ENCODE results near the gene LMX1A. TPM values are rescaled to one million over a fixed set of nuclear protein-coding genes. Genes with fewer than 3 reads are reported as not detected.

LMX1A gene
- total and polyA plus RNA-seq, 2 of the 13 experiments (the other 11 are each of a cell fraction or from before 2014, with no cell fraction given), result 0.07 TPM; not detected in 1

DNA sequence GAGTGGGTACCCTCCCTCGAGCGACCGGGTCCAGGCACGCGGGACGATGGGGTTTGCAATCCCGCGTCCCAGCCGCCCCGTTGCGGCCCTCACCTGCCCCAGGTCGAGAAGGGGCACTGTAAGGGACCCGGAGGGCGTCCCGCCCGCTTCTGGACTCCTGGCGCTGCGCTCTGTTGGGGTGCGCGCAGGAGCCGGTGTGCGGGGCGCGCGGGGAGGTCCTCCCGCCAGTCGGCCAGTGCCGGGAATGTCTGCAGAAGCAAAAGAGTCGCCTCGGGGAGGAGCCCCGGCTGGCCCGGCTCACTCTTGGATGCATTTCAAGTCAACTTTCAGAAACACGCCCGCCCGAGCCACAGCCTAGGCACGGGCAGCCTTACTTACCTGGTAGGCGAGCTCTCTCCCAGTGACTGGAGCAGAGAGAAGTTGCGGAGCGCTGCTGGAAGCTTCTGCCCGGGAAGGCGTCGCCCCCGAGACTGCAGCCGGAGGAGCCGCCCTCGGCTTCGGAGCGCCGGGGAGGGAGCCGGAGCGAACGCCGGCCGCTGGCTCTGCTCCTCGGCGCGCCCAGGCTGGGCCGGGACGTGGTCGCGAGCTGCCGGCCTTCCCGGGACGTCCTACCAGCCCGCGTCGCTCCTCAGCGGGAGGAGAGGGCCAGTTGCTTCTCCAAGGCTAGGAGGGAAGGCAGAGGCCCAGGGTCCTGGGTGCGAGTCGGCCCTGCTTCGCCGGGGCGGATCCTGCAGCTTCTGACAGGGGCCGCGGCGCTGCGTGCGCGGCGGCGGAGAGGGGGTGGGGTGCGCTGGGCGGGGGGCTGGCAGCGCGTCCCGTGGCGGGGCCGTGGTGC is at the start of gene LMX1A (continued):
- TF ChIP-seq ZNF484 (CRISPR knock-in tag; IDR thresholded peaks at IDR 0.05; ENCODE audit: borderline replicate concordance, low read depth), result no peak
- TF ChIP-seq, protein P1, sequence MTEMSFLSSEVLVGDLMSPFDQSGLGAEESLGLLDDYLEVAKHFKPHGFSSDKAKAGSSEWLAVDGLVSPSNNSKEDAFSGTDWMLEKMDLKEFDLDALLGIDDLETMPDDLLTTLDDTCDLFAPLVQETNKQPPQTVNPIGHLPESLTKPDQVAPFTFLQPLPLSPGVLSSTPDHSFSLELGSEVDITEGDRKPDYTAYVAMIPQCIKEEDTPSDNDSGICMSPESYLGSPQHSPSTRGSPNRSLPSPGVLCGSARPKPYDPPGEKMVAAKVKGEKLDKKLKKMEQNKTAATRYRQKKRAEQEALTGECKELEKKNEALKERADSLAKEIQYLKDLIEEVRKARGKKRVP (CRISPR knock-in tag; IDR thresholded peaks at IDR 0.05), result no peak
- TF ChIP-seq ZNF660 (CRISPR knock-in tag; IDR thresholded peaks at IDR 0.05; ENCODE audit: borderline replicate concordance, low read depth), result no peak

DNA sequence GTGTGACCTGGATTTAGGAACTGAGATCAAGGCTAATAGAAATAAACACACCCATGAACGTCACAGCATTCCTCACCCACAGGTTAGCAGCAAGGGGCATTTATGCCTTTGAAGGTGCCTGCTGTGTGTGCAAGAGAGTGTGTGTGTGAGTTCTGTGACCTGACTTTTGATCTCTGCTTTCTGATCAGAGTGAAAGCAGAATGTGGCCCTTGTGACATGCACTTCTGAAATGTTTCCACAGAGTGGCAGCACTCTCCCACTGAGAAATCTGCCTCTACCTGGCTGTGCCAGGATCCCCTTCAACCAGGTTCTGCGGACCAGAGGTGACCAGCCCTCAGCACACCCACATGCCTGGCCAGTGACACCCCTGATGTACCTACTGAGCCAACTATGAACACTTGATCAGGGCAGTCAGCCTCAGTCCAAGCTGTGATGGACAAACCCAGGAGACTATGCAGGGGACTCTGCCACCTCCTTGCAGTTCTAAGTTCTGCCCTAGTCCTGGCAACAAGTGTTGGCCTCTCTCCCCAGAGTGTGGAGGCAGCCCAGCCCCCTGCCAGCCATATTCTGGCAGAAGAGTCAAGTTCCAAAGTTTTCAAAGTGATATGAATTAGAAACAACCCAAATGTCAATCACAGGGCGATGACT is 47.4 kb upstream of the LMX1A start:
- H3K79me2 ChIP-seq (ENCODE audit: insufficient read depth, low read length), result no peaks in the 10 kb centered on the region
- WGBS (ENCODE audit: low lambda C conversion rate), result 50% methylated on average over 2 of the region's 3 CpGs
- no peak overlapping the region for H3K27ac ChIP-seq (ENCODE audit: extremely low read length, insufficient read depth, low read length)
- ChIA-PET CTCF (ENCODE audit: low intra/inter-chr PET ratio, low total read pairs) (interaction anchor here (2.0 kb wide), 1 partner anchor 188 kb away, joined by 32 read pairs; no protein-coding TSS in a partner anchor), POLR2A (no interaction called here)
- no peaks in the 10 kb centered on the region for H4K20me1 ChIP-seq (ENCODE audit: insufficient read depth, low read length)
- H3K9ac ChIP-seq (ENCODE audit: insufficient read depth, low read depth, low read length), result no peak overlapping the region
- in situ Hi-C loops (cut with HindIII; ENCODE audit: extremely low pct_ligation_motif_present, low pct_unique_long_range_greater_than_20kb), result loop anchor here (5.0 to 25.0 kb wide), 2 partner anchors 188 to 508 kb away; no protein-coding TSS in a partner anchor
- peak overlapping the region; percentile 38 for H3K4me2 ChIP-seq (ENCODE audit: low read depth, low read length)
- ATAC-seq (peak; percentile 91), FAIRE-seq (peak; percentile 83), DNase-seq (ENCODE audit: low spot score) (peak; percentile 58)
- intact Hi-C loops (cut with micrococcal nuclease; ENCODE audit: unreplicated experiment), result loop anchor here (1.0 kb wide), 2 partner anchors 11 to 189 kb away; no protein-coding TSS in a partner anchor
- BruUV-seq (replicated peaks), result no TSS peak
- no peak overlapping the region for H3K4me3 ChIP-seq (replicated peaks in 1 of 3; ENCODE audit: insufficient read depth in 1 of 3, low read depth in 2 of 3, low read length in 3 of 3)
- no peaks in the 10 kb centered on the region for H3K27me3 ChIP-seq (ENCODE audit: control insufficient read depth in 1 of 2, insufficient read depth in 2 of 2, low read length in 2 of 2)
- no peaks in the 10 kb centered on the region for H3K9me3 ChIP-seq (ENCODE audit: low read length)
- H3K36me3 ChIP-seq (replicated peaks in 1 of 2; ENCODE audit: control insufficient read depth in 1 of 2, insufficient read depth in 2 of 2, low read length in 2 of 2), result no peaks in the 10 kb centered on the region
- H3K4me1 ChIP-seq (ENCODE audit: insufficient read depth, low read length), result peaks cover 10% of the 10 kb centered on the region; the same call in 1 of the 2 replicates
- H2AFZ ChIP-seq (ENCODE audit: low read length), result no peak overlapping the region
- TF ChIP-seq SKI (IDR thresholded peaks at IDR 0.05; ENCODE audit: partially characterized antibody) (no peak), ZNF841 (CRISPR knock-in tag; IDR thresholded peaks at IDR 0.05; ENCODE audit: borderline replicate concordance) (no peak), ZNF292 (CRISPR knock-in tag; IDR thresholded peaks at IDR 0.05; ENCODE audit: borderline replicate concordance, low read depth) (no peak), IRF1 (CRISPR knock-in tag; IDR thresholded peaks at IDR 0.05; ENCODE audit: low read depth) (no peak), CCDC6 (CRISPR knock-in tag; IDR thresholded peaks at IDR 0.05) (no peak), ZNF256 (CRISPR knock-in tag; conservative IDR thresholded peaks at IDR 0.05) (no peak), POLR2G (IDR thresholded peaks at IDR 0.05; ENCODE audit: low read depth, low read length) (no peak), NR2F6 (IDR thresholded peaks at IDR 0.05) (peak; percentile 38; the same call in 1 of the 2 replicates), NR2F6 (CRISPR knock-in tag; IDR thresholded peaks at IDR 0.05) (peak; percentile 63; the same call in 1 of the 2 replicates), KAT2B (IDR thresholded peaks at IDR 0.05; ENCODE audit: borderline replicate concordance, low read depth, low read length) (no peak), ZNF180 (CRISPR knock-in tag; IDR thresholded peaks at IDR 0.05; ENCODE audit: borderline replicate concordance, low read depth) (no peak)
- TF ChIP-seq, protein P2, sequence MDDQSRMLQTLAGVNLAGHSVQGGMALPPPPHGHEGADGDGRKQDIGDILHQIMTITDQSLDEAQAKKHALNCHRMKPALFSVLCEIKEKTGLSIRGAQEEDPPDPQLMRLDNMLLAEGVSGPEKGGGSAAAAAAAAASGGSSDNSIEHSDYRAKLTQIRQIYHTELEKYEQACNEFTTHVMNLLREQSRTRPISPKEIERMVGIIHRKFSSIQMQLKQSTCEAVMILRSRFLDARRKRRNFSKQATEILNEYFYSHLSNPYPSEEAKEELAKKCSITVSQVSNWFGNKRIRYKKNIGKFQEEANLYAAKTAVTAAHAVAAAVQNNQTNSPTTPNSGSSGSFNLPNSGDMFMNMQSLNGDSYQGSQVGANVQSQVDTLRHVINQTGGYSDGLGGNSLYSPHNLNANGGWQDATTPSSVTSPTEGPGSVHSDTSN (CRISPR knock-in tag; IDR thresholded peaks at IDR 0.05; ENCODE audit: borderline replicate concordance), result no peak
- TF ChIP-seq, protein P3, sequence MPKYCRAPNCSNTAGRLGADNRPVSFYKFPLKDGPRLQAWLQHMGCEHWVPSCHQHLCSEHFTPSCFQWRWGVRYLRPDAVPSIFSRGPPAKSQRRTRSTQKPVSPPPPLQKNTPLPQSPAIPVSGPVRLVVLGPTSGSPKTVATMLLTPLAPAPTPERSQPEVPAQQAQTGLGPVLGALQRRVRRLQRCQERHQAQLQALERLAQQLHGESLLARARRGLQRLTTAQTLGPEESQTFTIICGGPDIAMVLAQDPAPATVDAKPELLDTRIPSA (CRISPR knock-in tag; IDR thresholded peaks at IDR 0.05; ENCODE audit: borderline replicate concordance), result no peak
- TF ChIP-seq, protein P4, sequence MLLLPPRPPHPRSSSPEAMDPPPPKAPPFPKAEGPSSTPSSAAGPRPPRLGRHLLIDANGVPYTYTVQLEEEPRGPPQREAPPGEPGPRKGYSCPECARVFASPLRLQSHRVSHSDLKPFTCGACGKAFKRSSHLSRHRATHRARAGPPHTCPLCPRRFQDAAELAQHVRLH (CRISPR knock-in tag; IDR thresholded peaks at IDR 0.05; ENCODE audit: borderline replicate concordance, low read depth), result 0 out of 2 replicates have a peak, but pooled peaks have one; percentile 28
